ENCODE measurements around the gene RAD51C.
"Not testable (repeated sequence)": the region's sequence is repeated elsewhere in the genome, so short reads cannot be mapped to it uniquely, and the experiment has no call there.

RAD51C gene

GRCh38 chr17:58692239-58693055 is at the start of gene RAD51C:
Gene RAD51C, plus strand, starts transcription at chr17:58692602. Its CDS starts 42 bp downstream, at chr17:58692644.
- peak in 1 of 2 experiments; percentile 35 for DNase-seq

DNA sequence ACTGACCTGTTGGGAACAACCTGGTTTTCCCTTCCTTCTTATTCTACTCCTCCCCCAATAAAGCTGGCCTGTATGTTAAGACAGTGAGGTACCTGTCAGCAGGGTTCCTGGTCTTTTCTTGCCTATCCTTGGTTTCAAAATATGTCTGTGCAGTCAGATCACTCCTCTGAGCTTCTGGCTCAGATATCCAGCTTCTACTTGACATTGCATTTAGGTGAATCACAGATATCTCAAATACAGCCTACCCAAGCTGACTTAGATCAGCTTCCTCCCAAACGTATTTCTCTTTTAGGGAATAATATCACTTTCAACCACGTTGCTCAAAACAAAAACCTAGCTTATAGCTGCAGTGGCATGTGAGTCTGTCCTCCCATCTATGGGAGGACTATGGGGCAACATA is 49.3 kb upstream of the RAD51C start:
- no peak for DNase-seq

DNA sequence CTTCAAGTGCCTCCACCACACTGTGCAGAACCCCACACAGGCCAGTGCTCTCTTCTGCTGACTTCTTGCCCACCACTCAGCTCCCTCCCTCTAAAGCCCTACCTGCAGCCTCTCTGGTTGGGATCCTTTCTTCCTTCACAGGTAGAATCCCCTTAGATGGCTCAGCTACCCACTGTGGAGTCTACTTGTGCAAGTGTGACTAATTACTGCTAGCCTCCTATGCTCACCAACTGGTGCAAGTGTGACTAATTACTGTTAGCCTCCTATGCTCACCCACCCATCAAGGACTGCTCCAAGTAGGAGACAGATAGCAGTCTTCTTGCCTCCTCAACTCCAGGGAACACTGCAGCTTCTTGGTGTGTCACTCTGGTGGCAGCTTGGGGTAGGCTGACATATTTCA is 44.2 kb upstream of the RAD51C start:
- DNase-seq: no peak

DNA sequence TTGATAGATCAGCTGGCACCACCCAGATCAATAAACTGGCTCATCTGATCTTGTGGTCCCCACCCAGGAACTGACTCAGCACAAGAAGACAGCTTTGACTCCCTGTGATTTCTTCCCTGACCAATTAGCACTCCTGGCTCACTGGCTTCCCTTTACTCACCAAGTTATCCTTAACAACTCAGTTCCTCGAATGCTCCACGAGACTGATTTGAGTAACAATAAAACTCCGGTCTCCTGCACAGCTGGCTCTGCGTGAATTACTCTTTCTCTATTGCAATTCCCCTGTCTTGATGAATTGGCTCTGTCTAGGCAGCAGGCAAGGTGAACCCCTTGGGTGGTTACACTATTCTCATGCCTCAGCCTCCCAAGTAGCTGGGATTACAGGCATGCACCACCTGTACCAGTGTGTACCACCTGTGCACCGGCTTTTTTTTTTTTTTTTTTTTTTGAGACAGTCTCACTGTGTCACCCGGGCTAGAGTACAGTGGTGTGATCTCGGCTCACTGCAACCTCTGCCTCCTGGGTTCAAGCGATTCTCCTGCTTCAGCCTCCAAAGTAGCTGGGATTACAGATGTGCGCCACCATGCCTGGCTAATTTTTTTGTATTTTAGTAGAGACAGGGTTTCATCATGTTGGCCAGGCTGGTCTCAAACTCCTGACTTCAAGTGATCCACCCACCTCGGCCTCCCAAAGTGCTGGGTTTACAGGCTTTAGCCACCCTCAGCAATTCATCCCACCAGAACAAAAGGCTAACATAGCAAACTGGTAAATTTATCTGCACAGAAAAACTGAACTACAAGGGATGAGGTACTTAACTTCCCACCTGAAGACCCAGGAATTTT is 34.2 kb upstream of the RAD51C start:
- not testable (repeated sequence) for DNase-seq

DNA sequence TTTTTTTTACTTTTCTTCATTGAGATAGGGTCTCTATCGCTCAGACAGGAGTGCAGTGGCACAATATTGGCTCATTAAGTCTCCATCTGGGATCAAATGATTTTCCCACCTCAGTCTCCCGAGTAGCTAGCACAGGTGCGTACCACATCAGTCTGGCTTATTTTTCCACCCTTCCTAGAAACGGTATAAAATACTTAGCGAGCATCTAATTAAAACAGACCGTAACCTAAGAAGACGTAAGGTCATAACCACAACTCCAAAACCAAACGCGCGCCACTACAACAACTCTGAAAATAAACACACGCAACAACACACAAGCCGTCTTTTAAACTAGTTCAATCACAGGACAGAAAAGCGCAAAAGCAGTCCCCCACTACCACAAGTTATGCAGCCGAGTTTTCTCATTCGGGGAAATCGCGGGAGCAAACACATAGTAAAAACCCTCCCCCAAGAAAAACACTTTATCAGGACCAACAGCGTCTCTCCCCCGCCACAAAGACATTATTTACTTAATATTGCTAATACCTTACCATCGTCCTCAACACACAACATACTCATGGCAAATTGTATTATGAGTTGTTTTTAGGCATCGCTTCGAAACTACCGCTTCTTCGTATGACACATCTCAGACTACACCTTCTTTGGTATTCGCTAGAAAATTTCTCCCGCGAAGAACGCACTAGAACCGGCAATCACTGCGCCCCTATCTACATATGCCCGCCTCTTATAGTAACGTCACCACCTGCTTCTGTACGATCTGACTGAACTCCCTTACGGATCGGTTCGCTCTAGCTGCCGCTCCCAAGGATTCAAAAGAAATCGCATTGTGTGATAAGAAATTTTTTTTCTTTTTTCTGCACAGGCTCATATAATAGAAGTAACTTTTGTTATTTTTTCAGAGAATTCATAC is 33.3 kb upstream of the RAD51C start:
- peak; percentile 7 to 82 for DNase-seq

DNA sequence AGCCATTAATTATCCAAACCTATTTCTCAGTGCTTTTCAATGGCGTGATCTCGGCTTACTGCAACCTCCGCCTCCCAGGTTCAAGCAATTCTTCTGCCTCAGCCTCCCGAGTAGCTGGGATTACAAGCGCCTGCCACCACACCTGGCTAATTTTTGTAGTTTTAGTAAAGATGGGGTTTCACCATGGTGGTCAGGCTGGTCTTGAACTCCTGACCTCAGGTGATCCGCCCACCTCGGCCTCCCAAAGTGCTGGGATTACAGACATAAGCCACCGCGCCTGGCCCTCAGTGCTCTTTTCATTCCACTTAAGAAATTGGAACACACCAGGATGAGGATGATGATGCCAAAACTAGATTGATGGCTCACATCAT is 32.7 kb upstream of the RAD51C start:
- not testable (repeated sequence) for DNase-seq

DNA sequence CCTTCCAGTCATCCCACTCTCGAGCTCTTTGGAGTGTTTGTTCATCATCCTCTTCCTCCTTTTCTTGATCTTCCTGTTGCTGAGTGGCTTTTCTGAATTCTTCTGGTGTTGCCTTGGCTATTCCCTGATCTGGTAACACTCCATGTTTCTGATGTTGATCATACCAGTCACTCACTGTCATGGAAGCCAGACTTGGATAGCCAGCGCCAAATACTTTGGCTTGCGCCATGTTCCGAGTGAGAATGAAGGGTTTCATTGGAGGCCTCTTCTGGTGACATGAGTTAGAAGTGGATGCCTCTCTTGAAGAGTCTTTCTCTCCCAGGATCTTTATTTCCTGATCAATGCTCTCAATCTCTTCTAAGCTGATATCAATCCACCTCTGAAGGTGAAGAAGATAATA is 31.8 kb upstream of the RAD51C start:
- DNase-seq: no peak

- DNase-seq: no peak
Observed at GRCh38 chr17:58661499-58661898, 30.9 kb upstream of the RAD51C start.

DNA sequence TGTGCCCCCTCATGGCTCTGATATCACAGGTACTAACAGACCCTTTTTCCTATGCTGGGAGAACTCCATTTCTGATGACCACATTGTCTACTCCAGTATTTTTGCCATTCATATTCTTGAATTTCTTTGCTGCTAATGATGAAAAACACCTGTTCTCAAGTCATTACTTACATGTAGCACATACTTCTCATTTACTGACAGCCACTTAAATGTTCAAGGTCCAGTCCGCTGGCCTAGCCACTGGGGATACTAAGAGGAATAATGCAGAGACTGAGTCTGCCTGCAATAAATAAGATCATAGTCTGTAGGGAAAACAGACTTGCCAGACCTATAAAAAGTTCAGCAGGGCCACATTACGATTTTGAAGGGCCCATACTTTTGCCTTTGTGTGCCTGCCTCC is 28.1 kb upstream of the RAD51C start:
- DNase-seq: no peak

DNA sequence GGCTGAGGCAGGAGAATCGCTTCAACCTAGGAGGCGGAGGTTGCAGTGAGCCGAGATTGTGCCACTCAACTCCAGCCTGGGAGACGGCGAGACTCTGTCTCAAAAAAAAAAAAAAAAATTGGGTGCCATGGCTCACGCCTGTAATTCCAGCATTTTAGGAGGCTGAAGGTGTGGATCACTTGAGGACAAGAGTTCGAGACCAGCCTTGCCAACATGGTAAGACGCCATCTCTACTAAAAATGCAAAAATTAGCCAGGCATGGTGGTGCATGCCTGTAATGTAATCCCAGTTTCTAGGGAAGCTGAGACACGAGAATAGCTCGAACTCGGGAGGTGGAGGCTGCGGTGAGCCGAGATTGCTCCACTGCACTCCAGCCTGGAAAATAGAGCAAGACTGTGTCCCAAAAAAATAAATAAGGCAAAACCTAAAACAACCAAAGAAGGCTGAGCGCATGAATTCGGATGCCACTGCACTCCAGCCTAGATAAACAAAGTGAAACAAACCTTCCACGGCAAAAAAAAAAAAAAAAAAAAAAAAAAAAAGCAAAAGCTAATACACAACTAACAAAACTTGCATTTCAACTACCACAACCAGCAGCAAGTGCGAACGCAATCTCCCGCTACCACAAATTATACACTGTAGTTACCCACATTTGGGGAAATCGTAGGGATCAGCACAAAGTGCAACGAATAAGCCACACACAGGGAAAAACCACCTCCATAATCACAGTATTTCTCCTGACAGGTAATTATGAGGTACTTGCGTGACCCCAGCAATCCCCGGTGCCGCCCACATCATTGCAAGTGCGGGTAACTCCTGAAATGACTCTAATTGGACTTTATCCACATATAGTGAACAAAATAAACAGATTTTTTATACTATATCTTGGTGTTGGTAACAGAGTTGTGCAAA is 26.2 kb upstream of the RAD51C start:
- no peak for DNase-seq

DNA sequence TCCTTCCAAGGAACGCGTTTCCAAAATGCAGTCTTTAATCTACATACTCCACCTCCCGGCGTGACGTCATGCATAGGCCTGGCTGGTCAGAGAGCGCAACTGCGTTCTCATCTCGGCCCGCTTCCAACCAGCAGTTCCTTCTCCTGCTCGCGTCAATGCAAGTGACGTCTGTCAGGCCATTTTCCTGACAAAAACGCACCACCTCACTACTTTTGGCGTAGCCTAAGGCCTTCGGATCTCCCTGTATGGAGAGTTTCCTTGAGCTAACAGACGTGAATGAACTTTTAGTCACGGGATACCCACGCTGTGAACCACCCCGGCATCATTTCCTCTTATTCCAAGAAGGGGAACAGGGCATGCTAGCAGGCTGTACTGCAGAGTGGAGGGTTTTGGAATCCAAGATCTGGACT is 25.5 kb upstream of the RAD51C start:
- no peak for DNase-seq

DNA sequence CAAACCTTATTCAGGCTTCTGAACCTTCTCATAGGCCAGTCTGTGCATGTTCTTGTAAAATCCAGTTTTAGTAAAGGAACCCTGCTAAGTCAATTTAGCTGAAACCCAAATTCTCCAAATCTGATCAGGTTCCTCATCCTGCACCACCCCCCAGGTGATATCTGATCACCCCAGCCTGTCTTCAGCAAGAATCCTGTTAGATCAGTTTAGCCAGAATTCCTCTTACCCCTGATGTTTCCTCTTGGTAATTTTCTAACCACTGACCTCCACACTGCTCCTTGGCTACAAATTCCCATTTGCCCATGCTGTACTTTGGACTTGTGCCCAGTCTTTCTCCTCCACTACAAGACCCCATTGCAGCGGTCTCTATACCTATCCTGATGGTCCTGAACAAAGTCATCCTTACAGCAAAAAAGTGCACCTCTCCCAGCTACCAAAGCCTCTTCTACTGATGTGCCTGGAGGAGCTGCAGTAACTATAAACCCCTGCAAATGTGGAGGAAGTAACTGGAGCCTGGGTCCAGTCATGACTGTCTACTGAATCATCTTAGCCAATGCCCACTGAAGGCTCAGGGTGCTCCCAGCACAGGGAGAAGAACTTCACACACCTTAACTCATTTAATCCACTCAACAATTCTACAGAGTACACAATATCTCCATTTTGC is 24.3 kb upstream of the RAD51C start:
- DNase-seq: no peak

GRCh38 chr17:58668598-58668935 is 23.8 kb upstream of the RAD51C start:
- DNase-seq: no peak

GRCh38 chr17:58669853-58670252 is 22.5 kb upstream of the RAD51C start:
- DNase-seq: no peak

DNA sequence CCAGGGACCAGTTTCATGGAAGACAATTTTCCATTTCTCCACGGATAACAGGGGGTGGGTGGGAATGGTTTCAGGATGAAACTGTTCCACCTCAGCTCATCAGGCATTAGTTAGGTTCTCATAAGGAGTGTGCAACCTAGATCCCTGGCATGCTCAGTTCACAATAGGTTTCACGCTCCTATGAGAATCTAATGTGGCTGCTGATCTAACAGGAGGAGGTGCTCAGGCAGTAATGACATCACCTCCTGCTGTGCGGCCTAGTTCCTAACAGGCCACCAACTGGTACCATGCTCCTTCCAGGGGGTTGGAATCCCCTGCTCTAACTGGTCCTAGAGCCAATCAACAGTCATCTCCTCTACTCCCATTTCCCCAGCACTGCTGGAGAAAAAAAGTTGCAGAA is 20.4 kb upstream of the RAD51C start:
- no peak for DNase-seq

DNA sequence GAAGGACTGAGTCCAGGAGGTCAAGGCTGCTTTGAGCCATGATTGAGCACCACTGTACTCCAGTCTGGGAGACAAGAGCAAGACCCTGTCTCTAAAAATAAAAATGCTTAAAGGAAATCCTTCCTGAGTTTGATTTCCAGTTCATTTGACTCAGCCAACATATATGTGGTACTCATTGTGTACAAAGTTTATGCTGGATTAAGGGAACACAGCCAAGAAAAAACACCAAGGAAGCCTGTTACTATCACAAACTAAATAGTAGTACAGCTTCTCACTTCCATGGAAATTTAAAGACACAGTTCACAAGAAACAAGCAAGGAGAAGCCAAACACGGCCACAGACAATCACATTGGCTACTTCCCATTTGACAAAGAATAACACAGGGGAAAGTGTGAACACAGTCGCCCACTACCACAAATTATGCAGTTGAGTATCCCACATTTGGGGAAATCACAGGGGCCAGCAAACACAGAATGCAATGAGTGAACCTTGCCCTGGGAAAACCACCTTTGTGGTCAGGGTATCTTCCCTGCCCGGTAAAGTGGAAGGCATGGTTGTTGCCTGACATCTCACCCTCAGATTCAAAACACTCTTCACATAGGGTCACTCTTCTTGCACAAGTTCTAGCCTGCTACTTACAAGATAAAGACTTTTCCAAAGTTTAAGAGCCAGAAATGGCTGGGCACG is 15.1 kb upstream of the RAD51C start:
- no peak for DNase-seq

DNA sequence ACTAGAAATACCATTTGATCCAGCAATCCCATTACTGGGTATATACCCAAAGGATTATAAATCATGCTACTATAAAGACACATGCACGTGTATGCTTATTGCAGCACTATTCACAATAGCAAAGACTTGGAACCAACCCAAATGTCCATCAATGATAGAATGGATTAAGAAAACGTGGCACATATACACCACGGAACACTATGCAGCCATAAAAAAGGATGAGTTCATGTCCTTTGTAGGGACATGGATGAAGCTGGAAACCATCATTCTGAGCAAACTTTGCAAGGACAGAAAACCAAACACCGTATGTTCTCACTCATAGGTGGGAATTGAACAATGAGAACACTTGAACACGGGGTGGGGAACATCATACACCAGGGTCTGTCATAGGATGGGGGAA is 14.1 kb upstream of the RAD51C start:
- DNase-seq: not testable (repeated sequence)

DNA sequence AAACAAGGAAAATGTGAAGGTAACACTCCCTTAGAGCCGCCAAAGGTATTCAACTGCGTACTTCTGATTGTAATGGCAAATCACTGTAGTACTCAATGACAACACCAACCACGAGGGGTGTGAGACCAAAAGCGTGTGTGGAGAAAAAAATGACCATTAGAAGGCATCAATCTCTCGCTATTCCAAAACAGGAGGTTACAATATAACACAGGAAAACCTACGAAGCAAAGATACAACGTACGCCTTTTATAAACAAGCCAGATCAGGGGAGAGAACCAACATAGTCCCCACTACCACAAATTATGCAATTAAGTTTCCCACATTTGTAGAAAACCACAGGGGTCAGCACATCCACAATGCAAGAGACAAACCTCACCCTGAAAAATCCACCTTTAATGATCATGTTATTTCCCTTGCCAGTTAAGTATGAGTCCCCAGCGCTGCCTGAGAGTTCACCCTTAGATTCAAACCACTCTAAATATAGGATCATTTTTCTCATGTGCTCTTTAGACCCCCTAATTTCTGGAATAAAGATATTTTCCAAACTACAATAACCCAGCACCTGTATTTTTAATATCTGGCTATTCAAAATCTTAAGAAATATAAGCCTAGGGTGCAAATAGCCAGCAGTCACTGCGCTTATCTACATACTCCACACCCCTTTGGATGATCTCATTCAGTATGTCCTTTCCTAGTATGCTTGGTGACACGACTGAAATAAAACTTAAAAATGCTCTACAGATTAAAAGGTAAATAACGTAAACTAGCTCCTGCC is 13.0 kb upstream of the RAD51C start:
- no peak for DNase-seq

- no peak for DNase-seq
Observed at GRCh38 chr17:58680038-58680369, 12.4 kb upstream of the RAD51C start.

- no peak for DNase-seq
Observed at GRCh38 chr17:58684003-58684402, 8.4 kb upstream of the RAD51C start.
